Diencephalon (tissue), 1 donor: ENCODE measurements around the gene FERMT1. TPM values are rescaled to one million over a fixed set of nuclear protein-coding genes. Genes with fewer than 3 reads are reported as not detected.

ENCODE experiments used
- total RNA-seq: library from RNA; depleted of rRNA; stranded (reverse); fragments of >200 nt; gene quantifications from one replicate; pipeline ENCODE4 v1.2.3, GENCODE V29; 2014

Gene FERMT1
- 3.0 TPM for total RNA-seq

GRCh38 chr20:6122873-6123648 lies at the start of gene FERMT1:
Gene FERMT1 (minus strand): TSS chr20:6123030. CDS start chr20:6119554, 3,476 bp downstream.

GRCh38 chr20:6053776-6054688 lies 68.8 kb downstream of the FERMT1 start, which contains the start of gene LRRN4:
Gene LRRN4 (minus strand): TSS chr20:6054060. CDS start chr20:6052799, 1,261 bp downstream.

Other genes starting within 250 kb of the FERMT1 start
- 85.3 TPM for gene CHGB, start 211.5 kb downstream of the FERMT1 start, total RNA-seq
- gene TRMT6, start 172.5 kb downstream of the FERMT1 start, total RNA-seq: 9.7 TPM
- gene MCM8, start 172.4 kb downstream of the FERMT1 start, total RNA-seq: 5.3 TPM
- 37.6 TPM for gene CRLS1, start 116.9 kb downstream of the FERMT1 start, total RNA-seq
- gene LRRN4, start 69.0 kb downstream of the FERMT1 start, total RNA-seq: 0.23 TPM